ENCODE data around the gene MAU2.

The MAU2 gene

DNA sequence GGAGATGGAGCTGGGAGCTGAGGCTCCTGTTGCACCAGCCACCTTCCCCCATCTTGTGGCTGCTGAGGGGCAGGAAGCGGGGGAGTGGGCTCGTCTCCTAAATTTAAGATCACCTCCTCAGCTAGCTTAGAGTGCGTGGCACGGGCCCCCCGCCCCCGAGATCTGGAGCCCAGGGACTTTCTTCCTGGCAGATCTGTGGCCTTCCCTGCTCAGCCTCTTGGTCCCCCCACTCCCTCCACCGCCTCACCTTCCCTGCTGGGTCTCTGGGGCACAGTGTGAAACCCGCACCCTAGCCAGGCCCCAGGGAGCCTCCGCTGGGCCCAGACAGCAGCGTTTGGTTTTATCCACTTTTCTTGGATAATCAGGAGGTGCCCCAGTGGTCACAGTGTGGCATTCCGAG is 35.9 kb downstream of the MAU2 start (continued):
- TF ChIP-seq RARB (CRISPR knock-in tag; IDR thresholded peaks at IDR 0.05) (no peak), SNAI2 (CRISPR knock-in tag; IDR thresholded peaks at IDR 0.05) (no peak), PPARA (CRISPR knock-in tag; IDR thresholded peaks at IDR 0.05; ENCODE audit: borderline replicate concordance) (no peak), ZNF565 (CRISPR knock-in tag; conservative IDR thresholded peaks at IDR 0.05; ENCODE audit: low read depth) (no peak), ZNF8 (CRISPR knock-in tag; IDR thresholded peaks at IDR 0.05) (no peak), TCF4 (CRISPR knock-in tag; IDR thresholded peaks at IDR 0.05; ENCODE audit: borderline replicate concordance) (no peak), TOX (CRISPR knock-in tag; IDR thresholded peaks at IDR 0.05; ENCODE audit: borderline replicate concordance) (no peak), ZC3H10 (CRISPR knock-in tag; IDR thresholded peaks at IDR 0.05) (no peak)
- TF ChIP-seq, protein P1, sequence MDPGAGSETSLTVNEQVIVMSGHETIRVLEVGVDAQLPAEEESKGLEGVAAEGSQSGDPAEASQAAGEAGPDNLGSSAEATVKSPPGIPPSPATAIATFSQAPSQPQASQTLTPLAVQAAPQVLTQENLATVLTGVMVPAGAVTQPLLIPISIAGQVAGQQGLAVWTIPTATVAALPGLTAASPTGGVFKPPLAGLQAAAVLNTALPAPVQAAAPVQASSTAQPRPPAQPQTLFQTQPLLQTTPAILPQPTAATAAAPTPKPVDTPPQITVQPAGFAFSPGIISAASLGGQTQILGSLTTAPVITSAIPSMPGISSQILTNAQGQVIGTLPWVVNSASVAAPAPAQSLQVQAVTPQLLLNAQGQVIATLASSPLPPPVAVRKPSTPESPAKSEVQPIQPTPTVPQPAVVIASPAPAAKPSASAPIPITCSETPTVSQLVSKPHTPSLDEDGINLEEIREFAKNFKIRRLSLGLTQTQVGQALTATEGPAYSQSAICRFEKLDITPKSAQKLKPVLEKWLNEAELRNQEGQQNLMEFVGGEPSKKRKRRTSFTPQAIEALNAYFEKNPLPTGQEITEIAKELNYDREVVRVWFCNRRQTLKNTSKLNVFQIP (CRISPR knock-in tag; IDR thresholded peaks at IDR 0.05; ENCODE audit: borderline replicate concordance, low read depth) = no peak
- TF ChIP-seq, protein P2, sequence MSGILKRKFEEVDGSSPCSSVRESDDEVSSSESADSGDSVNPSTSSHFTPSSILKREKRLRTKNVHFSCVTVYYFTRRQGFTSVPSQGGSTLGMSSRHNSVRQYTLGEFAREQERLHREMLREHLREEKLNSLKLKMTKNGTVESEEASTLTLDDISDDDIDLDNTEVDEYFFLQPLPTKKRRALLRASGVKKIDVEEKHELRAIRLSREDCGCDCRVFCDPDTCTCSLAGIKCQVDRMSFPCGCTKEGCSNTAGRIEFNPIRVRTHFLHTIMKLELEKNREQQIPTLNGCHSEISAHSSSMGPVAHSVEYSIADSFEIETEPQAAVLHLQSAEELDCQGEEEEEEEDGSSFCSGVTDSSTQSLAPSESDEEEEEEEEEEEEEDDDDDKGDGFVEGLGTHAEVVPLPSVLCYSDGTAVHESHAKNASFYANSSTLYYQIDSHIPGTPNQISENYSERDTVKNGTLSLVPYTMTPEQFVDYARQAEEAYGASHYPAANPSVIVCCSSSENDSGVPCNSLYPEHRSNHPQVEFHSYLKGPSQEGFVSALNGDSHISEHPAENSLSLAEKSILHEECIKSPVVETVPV (CRISPR knock-in tag; IDR thresholded peaks at IDR 0.05) = no peak

DNA sequence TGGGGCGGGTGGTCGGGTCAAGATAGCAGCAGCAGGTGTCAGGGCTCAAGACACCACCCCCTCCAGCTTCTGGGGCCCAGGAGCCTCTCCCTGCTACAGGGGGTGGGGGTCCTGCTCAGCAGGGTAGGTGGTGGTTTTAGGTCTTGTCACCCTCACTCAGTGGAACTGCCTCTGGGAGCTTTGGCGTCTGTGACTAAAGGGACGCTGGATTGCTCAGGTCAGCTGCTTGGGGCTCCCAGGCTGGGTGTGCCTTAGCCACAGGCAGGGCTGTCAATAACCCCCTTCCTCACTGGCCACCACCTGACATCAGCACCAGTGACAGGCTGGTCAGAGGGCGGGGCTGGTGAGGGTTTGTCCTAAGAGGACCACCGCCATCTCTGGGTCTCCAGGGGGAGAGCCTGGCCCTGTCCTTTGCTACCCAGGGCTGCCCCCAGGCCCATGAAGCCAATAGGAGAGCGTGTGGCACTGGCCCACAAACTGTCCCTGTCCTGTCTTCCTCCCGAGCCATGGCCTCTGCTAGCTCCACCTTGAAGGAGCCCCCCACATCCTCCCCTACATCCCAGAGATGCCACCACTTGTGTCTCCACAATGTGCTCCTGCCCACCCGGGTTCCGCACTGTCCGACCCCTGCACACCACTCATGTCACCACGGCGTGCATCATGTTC is 36.4 kb downstream of the MAU2 start:
- ATAC-seq = no peak
- TF ChIP-seq OSR1 (CRISPR knock-in tag; IDR thresholded peaks at IDR 0.05) (no peak), SNAI2 (CRISPR knock-in tag; IDR thresholded peaks at IDR 0.05) (no peak), ZNF565 (CRISPR knock-in tag; conservative IDR thresholded peaks at IDR 0.05; ENCODE audit: low read depth) (no peak), TOX (CRISPR knock-in tag; IDR thresholded peaks at IDR 0.05; ENCODE audit: borderline replicate concordance) (no peak), ZFP3 (CRISPR knock-in tag; IDR thresholded peaks at IDR 0.05) (no peak), ARNTL (CRISPR knock-in tag; IDR thresholded peaks at IDR 0.05; ENCODE audit: borderline replicate concordance, low read depth) (no peak), ZNF70 (CRISPR knock-in tag; IDR thresholded peaks at IDR 0.05) (no peak), ISL1 (CRISPR knock-in tag; IDR thresholded peaks at IDR 0.05) (no peak), ESRRG (CRISPR knock-in tag; IDR thresholded peaks at IDR 0.05) (no peak), CSDC2 (CRISPR knock-in tag; IDR thresholded peaks at IDR 0.05) (no peak)

DNA sequence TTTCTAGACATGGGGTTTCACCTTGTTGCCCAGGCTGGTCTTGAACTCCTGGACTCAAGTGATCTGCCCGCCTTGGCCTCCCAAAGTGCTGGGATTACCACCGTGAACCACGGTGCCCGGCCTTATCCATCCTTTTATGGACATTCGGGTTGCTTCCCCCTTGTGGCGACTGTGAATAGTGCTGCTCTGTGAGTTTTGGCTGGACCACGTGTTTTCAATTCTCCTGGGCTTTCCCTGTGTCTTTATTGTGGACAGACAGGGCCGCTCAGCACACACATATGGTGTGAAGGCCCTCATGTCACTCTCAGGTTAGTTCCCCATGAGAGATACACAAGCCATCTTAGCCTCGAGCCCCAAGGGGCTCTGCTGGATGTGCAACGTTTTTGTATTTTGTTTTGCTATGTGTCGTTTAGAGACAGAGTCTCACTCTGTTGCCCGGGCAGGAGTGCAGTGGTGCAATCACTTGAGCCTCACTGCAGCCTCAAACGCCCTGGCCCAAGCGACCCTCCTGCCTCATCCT is 40.5 kb downstream of the MAU2 start:
- peak; percentile 94 for ATAC-seq
- TF ChIP-seq, protein P1 (CRISPR knock-in tag; IDR thresholded peaks at IDR 0.05; ENCODE audit: borderline replicate concordance, low read depth) = no peak

DNA sequence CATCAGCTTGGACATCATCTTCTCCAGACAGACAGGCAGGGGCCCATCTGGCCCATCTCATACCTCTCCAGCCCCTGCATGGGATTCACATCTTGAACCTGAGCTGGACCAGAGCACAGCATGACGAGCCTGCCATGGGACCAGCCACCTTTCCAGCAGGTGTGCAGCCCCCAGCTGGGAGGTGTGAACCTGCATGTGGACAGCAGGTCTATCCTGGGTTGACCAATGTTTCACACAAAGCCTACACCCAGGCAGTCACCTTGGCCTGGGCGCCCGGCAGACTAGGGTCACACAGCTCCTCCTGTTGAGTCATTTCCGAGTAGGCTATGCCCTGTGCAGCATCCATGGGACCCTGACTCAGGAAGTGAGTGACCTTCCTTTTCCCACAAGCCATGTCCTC is 41.4 kb downstream of the MAU2 start:
- TF ChIP-seq TCF4 (CRISPR knock-in tag; IDR thresholded peaks at IDR 0.05; ENCODE audit: borderline replicate concordance) (no peak), RARB (CRISPR knock-in tag; IDR thresholded peaks at IDR 0.05) (no peak), ISL1 (CRISPR knock-in tag; IDR thresholded peaks at IDR 0.05) (no peak), SNAI2 (CRISPR knock-in tag; IDR thresholded peaks at IDR 0.05) (no peak)
- TF ChIP-seq, protein P1 (CRISPR knock-in tag; IDR thresholded peaks at IDR 0.05; ENCODE audit: borderline replicate concordance, low read depth) = no peak
- TF ChIP-seq, protein P3, sequence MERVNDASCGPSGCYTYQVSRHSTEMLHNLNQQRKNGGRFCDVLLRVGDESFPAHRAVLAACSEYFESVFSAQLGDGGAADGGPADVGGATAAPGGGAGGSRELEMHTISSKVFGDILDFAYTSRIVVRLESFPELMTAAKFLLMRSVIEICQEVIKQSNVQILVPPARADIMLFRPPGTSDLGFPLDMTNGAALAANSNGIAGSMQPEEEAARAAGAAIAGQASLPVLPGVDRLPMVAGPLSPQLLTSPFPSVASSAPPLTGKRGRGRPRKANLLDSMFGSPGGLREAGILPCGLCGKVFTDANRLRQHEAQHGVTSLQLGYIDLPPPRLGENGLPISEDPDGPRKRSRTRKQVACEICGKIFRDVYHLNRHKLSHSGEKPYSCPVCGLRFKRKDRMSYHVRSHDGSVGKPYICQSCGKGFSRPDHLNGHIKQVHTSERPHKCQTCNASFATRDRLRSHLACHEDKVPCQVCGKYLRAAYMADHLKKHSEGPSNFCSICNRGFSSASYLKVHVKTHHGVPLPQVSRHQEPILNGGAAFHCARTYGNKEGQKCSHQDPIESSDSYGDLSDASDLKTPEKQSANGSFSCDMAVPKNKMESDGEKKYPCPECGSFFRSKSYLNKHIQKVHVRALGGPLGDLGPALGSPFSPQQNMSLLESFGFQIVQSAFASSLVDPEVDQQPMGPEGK (CRISPR knock-in tag; IDR thresholded peaks at IDR 0.05; ENCODE audit: borderline replicate concordance) = no peak

More for the DNA sequence above, 41.4 kb downstream of the MAU2 start:
- no peak for ATAC-seq

Data from SK-N-SH treated with all-trans-retinoic acid at 6 μM for 48 hours (cell line).